Kidney epithelial cell (primary cell): ENCODE results near the gene NOS2. TPM values are rescaled to one million over a fixed set of nuclear protein-coding genes. Genes with fewer than 3 reads are reported as not detected.
"Not testable (repeated sequence)": the region's sequence is repeated elsewhere in the genome, so short reads cannot be mapped to it uniquely, and the experiment has no call there.

Experiments
- DNase-seq: peaks from one replicate; pipeline ENCODE4 v3.0.0-alpha.2; 2010; ENCODE audit warnings: low read depth
- H3K27me3 ChIP-seq: 2 replicates; pipeline ENCODE4 v1.6.0; 2011; ENCODE audit warnings: low read length; ENCODE audit not compliant: control insufficient read depth, insufficient read depth
- H3K36me3 ChIP-seq: 2 replicates; pipeline ENCODE4 v1.5.1; 2011; ENCODE audit warnings: low read length; ENCODE audit not compliant: control insufficient read depth, insufficient read depth
- H3K4me3 ChIP-seq: 2 replicates; pipeline ENCODE4 v1.5.1; 2011; ENCODE audit warnings: low read depth, mild to moderate bottlenecking, control low read depth, low read length
- total RNA-seq: library from RNA; depleted of rRNA; stranded (reverse); fragments of >200 nt; gene quantifications from 2 replicates; pipeline ENCODE4 v1.2.3, GENCODE V29; 2015
- TF ChIP-seq, protein P1 (sequence below): IDR thresholded peaks from 2 replicates; pipeline ENCODE4 v1.5.1; 2011; ENCODE audit warnings: mild to moderate bottlenecking, moderate library complexity, low read length, control low read depth, inconsistent platforms; ENCODE audit not compliant: insufficient read depth, poor library complexity, severe bottlenecking

NOS2 gene
- total RNA-seq, 1 donor from 2014 or later = 0.04 TPM

DNA sequence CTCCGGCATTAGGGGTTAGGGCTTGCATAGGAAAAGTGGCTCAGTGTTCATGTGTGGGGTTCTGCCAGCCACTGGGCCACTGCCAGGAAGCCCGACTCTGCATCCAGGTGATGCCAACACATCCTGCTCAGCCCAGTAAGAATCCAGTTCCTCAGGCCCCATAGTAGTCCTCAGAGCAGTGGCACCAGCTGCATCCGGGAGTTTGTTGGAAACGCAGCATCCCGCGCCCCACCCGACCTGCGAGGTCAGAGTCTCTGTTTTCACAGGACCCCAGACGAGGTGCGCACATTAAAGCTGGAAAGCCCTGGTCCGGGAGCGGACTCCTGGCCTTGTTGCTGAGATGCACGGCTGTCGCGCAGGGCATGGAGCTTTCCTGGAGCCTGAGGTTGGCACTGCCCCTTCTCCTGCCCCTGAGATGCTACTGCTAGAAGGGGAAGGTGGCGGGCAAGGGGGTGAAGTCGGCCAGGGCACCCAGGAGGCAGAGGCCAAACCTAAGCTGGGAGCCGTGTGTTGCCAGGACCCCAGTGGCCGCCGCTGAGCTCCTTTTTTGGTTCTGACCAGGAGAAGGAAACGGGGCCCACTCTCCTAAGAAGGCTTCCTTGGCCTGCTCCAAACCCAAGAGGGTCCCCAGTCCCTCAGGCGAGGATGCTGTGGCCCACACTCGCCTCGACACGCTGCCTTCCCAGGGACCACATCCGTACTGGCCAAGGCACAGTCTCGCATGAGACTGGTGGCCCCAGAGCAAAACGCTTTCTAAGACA, 44.4 kb downstream of the NOS2 start:
- TF ChIP-seq, protein P1, sequence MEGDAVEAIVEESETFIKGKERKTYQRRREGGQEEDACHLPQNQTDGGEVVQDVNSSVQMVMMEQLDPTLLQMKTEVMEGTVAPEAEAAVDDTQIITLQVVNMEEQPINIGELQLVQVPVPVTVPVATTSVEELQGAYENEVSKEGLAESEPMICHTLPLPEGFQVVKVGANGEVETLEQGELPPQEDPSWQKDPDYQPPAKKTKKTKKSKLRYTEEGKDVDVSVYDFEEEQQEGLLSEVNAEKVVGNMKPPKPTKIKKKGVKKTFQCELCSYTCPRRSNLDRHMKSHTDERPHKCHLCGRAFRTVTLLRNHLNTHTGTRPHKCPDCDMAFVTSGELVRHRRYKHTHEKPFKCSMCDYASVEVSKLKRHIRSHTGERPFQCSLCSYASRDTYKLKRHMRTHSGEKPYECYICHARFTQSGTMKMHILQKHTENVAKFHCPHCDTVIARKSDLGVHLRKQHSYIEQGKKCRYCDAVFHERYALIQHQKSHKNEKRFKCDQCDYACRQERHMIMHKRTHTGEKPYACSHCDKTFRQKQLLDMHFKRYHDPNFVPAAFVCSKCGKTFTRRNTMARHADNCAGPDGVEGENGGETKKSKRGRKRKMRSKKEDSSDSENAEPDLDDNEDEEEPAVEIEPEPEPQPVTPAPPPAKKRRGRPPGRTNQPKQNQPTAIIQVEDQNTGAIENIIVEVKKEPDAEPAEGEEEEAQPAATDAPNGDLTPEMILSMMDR = no peak
- H3K4me3 ChIP-seq = no peak overlapping the region
- DNase-seq = no peak
- H3K27me3 ChIP-seq = no peaks in the 10 kb centered on the region
- no peaks in the 10 kb centered on the region for H3K36me3 ChIP-seq

DNA sequence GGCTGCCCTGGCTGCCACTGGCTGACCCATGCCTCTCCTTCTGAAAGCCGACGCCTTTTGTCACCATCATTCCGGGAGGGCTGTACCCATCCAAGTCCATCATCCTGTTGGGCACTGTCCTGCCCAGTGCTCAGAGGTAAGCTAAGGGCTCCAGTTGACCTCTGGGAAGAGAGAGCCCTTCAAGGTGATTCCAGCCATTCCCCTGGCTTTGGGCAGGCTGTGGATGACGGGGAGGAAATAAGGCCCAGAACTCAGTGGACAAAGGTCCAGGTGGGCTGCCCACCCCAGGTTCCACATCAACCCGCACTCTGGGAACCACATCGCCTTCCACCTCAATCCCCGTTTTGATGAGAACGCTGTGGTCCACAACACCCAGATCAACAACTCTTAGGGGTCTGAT, 45.8 kb downstream of the NOS2 start:
- no peak for DNase-seq
- Histone ChIP-seq H3K36me3 (no peaks in the 10 kb centered on the region), H3K27me3 (no peaks in the 10 kb centered on the region), H3K4me3 (no peak overlapping the region)
- TF ChIP-seq, protein P1 = no peak

DNA sequence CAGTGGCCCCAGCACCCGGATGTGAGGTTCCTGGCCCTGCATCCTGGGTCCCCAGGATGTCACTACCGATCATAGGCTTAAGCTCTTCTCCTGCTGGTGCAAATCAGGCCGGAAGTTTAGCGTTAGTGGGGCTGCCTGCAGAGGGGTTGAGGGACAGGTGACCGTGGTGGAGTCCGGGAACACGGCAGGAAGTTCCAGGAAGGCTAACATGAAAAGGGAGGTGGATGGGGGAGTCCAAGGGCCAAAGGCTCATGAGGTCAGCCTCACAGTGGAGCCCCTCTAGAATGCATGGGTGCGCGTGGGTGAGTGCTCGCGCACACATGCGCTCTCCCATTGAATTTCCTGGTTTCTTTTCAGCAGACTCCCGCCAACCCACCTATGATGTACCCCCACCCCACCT, 46.6 kb downstream of the NOS2 start:
- not testable (repeated sequence) for H3K36me3 ChIP-seq, DNase-seq, H3K27me3 ChIP-seq, H3K4me3 ChIP-seq

GRCh38 chr17:27752831-27753619, 47.3 kb downstream of the NOS2 start:
- not testable (repeated sequence) for H3K27me3 ChIP-seq, H3K4me3 ChIP-seq, DNase-seq, H3K36me3 ChIP-seq

DNA sequence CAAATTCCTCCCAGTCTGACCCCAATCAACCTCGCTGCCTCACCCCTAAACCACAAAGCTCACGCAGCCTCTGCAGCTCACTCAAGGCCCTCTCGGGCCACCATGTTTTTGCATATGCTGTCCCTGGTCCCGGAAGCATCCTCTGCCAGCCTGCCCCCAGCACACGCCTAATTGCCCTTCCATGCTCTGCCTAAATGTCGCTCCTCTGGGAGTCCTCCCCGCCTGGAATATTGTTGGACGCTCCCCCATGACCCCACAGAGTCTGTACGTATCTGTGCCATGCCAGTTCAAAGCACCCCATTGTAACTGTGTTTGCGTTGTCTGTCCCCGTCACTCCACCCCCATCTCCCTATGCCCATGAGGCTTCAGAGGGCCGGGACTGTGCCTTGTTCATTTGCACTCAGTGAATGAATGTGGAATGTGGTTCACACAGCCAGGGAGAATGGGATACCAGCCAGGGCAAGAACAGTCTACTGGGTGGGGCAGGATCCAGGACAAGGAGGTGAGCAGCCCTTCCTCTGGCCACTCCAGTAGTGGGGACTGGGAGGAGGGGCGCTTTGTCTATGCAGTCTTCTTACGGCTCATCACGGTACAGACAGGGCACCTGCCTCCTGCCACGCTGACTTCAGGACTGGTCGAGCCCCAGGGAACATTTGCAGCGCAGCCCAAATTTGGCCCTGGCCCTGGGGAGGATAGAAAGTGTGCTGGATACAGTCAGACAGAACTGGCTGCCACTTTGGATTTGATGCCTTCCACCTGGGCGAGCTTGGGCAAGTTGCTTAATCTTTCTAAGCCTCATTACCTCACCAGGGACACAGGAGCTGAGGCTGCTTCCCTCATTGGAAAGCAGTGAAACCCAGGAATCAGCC, 48.5 kb downstream of the NOS2 start:
- TF ChIP-seq, protein P1 = no peak
- DNase-seq = no peak

DNA sequence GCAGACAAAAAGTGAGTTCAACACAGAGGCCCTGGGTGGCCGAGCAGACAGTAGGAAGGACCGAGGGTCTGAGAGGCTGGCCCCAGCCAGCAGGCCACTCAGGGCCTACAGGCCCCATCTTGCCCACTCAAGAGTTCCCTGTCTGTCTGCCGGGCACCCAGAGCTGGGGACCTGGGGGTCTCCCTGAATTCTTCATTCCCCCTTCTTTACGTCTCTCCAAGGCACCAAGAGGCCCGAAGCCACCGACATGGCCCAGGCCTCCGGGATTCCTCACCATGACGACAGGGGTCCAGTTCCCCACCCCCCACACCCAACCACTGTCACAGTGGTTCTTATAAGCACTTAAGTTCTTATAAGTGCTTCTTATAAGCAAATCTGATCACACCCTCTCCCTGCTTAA, 49.2 kb downstream of the NOS2 start:
- DNase-seq = no peak
- no peak overlapping the region for H3K4me3 ChIP-seq
- no peaks in the 10 kb centered on the region for H3K36me3 ChIP-seq
- TF ChIP-seq, protein P1 = no peak
- H3K27me3 ChIP-seq = no peaks in the 10 kb centered on the region

More for the DNA sequence above, 48.5 kb downstream of the NOS2 start:
- no peak overlapping the region for H3K4me3 ChIP-seq
- no peaks in the 10 kb centered on the region for H3K36me3 ChIP-seq
- H3K27me3 ChIP-seq = no peaks in the 10 kb centered on the region

DNA sequence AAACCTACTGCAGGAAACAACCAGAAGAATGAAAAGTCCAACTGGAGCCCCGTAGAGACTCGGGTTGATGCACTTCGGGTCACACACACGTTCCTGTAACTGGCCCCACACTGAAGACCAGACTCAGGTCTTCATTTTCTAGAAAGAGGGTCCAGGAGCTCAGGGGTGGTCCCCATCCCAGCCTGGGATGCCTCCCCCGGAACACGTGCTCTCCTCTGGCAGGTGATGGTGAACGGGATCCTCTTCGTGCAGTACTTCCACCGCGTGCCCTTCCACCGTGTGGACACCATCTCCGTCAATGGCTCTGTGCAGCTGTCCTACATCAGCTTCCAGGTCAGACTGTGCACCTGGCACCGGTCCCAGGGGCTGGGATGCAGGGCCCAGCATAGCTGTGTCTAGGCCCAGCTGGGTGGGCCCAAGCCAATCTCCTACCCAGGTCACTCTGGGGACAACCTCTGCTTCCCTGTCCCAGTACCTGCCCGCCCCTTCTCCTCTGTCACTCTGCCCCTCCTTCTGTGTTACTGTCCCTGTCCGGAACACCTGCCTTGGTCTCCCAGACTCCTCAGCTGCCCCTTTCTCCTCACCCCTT, 50.7 kb downstream of the NOS2 start:
- not testable (repeated sequence) for DNase-seq, H3K4me3 ChIP-seq, H3K36me3 ChIP-seq, H3K27me3 ChIP-seq
